Activated T-cell treated with anti-CD3 and anti-CD28 coated beads for 24 hours (primary cell): Measurements from ENCODE around the gene IL16.
"Not testable (repeated sequence)": the region's sequence is repeated elsewhere in the genome, so short reads cannot be mapped to it uniquely, and the experiment has no call there.

Experiments
- DNase-seq: peaks from one replicate; pipeline ENCODE4 v3.0.0-alpha.2; 2020; ENCODE audit warnings: low read depth

IL16 gene

GRCh38 chr15:81313686-81314085 is 117.0 kb downstream of the IL16 start:
- no peak for DNase-seq

GRCh38 chr15:81314378-81314777 is 117.7 kb downstream of the IL16 start:
- no peak for DNase-seq

GRCh38 chr15:81315452-81316175 is 118.9 kb downstream of the IL16 start:
- DNase-seq, result no peak

GRCh38 chr15:81316267-81316666 is 119.6 kb downstream of the IL16 start:
- no peak for DNase-seq

- DNase-seq, result no peak
Measured at GRCh38 chr15:81317642-81318017, 121.0 kb downstream of the IL16 start.

- no peak for DNase-seq
Measured at GRCh38 chr15:81321667-81322066, 125.0 kb downstream of the IL16 start.

- no peak for DNase-seq
Measured at GRCh38 chr15:81322676-81323253, 126.1 kb downstream of the IL16 start.

- no peak for DNase-seq
Measured at GRCh38 chr15:81323559-81323943, 126.9 kb downstream of the IL16 start.

GRCh38 chr15:81323944-81324881 is 127.5 kb downstream of the IL16 start, which contains the start of gene STARD5:
TSS of gene STARD5 (minus strand) at chr15:81324141. CDS start at chr15:81324099, 42 bp downstream.
- DNase-seq, result peak; percentile 96

- no peak for DNase-seq
Measured at GRCh38 chr15:81326466-81327212, 130.0 kb downstream of the IL16 start.

- DNase-seq, result no peak
Measured at GRCh38 chr15:81327516-81327915, 130.8 kb downstream of the IL16 start.

- DNase-seq, result no peak
Measured at GRCh38 chr15:81329446-81329845, 132.8 kb downstream of the IL16 start.

GRCh38 chr15:81330366-81331090 is 133.8 kb downstream of the IL16 start:
- no peak for DNase-seq

GRCh38 chr15:81331141-81331540 is 134.5 kb downstream of the IL16 start:
- DNase-seq, result not testable (repeated sequence)

GRCh38 chr15:81331600-81331999 is 134.9 kb downstream of the IL16 start:
- no peak for DNase-seq

GRCh38 chr15:81332326-81332725 is 135.6 kb downstream of the IL16 start:
- no peak for DNase-seq

GRCh38 chr15:81333363-81333762 is 136.7 kb downstream of the IL16 start:
- no peak for DNase-seq

GRCh38 chr15:81334768-81335435 is 138.2 kb downstream of the IL16 start:
- DNase-seq, result no peak

- DNase-seq, result no peak
Measured at GRCh38 chr15:81335631-81336030, 139.0 kb downstream of the IL16 start.

- peak; percentile 25 for DNase-seq
Measured at GRCh38 chr15:81336568-81336967, 139.9 kb downstream of the IL16 start.

- DNase-seq, result no peak
Measured at GRCh38 chr15:81337241-81337640, 140.6 kb downstream of the IL16 start.
